PC-9 (cell line): ENCODE measurements around the gene STAC. TPM values are rescaled to one million over a fixed set of nuclear protein-coding genes. Genes with fewer than 3 reads are reported as not detected.

ENCODE experiments used
- BruUV-seq: library from RNA; stranded (reverse); fragments of 400-500 nt; replicated peaks from 2 replicates; lab custom pipeline; 2021; lab: Mats Ljungman, UMichigan
- CTCF ChIA-PET: fragments of 300-600 bp; sonication (Branson Sonifier 250); formaldehyde crosslinking; loops from one replicate; lab custom pipeline; 2022; ENCODE audit warnings: antibody characterized with exemption; lab: Charles Lee
- POLR2A ChIA-PET: fragments of 300-600 bp; sonication (Branson Sonifier 250); formaldehyde crosslinking; loops from one replicate; lab custom pipeline; 2022; ENCODE audit warnings: antibody characterized with exemption; ENCODE audit not compliant: unreplicated experiment; lab: Charles Lee
- DNase-seq, 2 experiments: peaks; one replicate each; pipeline versions ENCODE4 v3.0.0 to v3.0.0-alpha.2; 2015 to 2022; ENCODE audit warnings: mixed read lengths in 1 of 2
- H2AFZ ChIP-seq: fragments of 200-600 bp; sonication (generic); 2 replicates; pipeline ENCODE4 v1.8.1; 2017; ENCODE audit warnings: antibody characterized with exemption
- H3F3A ChIP-seq: fragments of 200-600 bp; sonication (generic); 2 replicates; pipeline ENCODE4 v1.8.1; 2017; ENCODE audit warnings: antibody characterized with exemption, mild to moderate bottlenecking, low read depth; ENCODE audit not compliant: insufficient read depth
- H3K27ac ChIP-seq: fragments of 200-600 bp; sonication (generic); 2 replicates; pipeline ENCODE4 v1.6.1; 2016; ENCODE audit warnings: mixed run types
- H3K27me3 ChIP-seq: fragments of 200-600 bp; sonication (generic); 2 replicates; pipeline ENCODE4 v1.6.1; 2016; ENCODE audit warnings: low read depth, mixed run types; ENCODE audit not compliant: insufficient read depth
- H3K36me3 ChIP-seq: fragments of 200-600 bp; sonication (generic); 2 replicates; pipeline ENCODE4 v1.6.1; 2016; ENCODE audit warnings: low read depth, mixed run types
- H3K4me1 ChIP-seq: fragments of 200-600 bp; sonication (generic); replicated peaks from 2 replicates; pipeline ENCODE4 v1.6.1; 2016; ENCODE audit warnings: mixed run types; ENCODE audit not compliant: insufficient read depth
- H3K4me2 ChIP-seq: fragments of 200-600 bp; sonication (generic); 2 replicates; pipeline ENCODE4 v1.6.1; 2017; ENCODE audit warnings: mixed run types
- H3K4me3 ChIP-seq: fragments of 200-600 bp; sonication (generic); 2 replicates; pipeline ENCODE4 v1.6.1; 2016; ENCODE audit warnings: mixed run types
- H3K79me2 ChIP-seq: fragments of 200-600 bp; sonication (generic); 2 replicates; pipeline ENCODE4 v1.6.1; 2017; ENCODE audit warnings: low read depth, mixed run types
- H3K9me2 ChIP-seq: fragments of 200-600 bp; sonication (generic); 2 replicates; pipeline ENCODE4 v1.8.1; 2017; ENCODE audit warnings: mild to moderate bottlenecking; ENCODE audit not compliant: insufficient read depth
- H3K9me3 ChIP-seq: fragments of 200-600 bp; sonication (generic); 2 replicates; pipeline ENCODE4 v1.8.1; 2016; ENCODE audit warnings: low read depth; ENCODE audit not compliant: insufficient read depth
- H4K20me1 ChIP-seq: fragments of 200-600 bp; sonication (generic); 2 replicates; pipeline ENCODE4 v1.8.1; 2017; ENCODE audit not compliant: insufficient read depth
- CTCF ChIP-seq: fragments of 200-600 bp; sonication (generic); conservative IDR thresholded peaks from 2 replicates; pipeline ENCODE4 v1.6.1; 2017; ENCODE audit warnings: mixed run types, antibody characterized with exemption, mild to moderate bottlenecking, moderate library complexity
- EZH2 ChIP-seq: fragments of 200-600 bp; sonication (generic); IDR thresholded peaks from 2 replicates; pipeline ENCODE4 v1.8.0; 2017; ENCODE audit warnings: antibody characterized with exemption, low read depth
- intact Hi-C: fragments of 100-400 bp; cut with micrococcal nuclease; formaldehyde crosslinking; loops from one replicate; pipeline ENCODE4 v1.10.0; 2022; ENCODE audit not compliant: unreplicated experiment
- total RNA-seq: library from RNA; stranded (reverse); gene quantifications from 2 replicates; pipeline ENCODE4 v1.2.3, GENCODE V29; 2021

Gene STAC
- total RNA-seq, 1 experiment from 2014 or later, result 17.6 TPM

- Histone ChIP-seq H3K9me3 (no peaks in the 10 kb centered on the region), H2AFZ (no peak overlapping the region), H3K4me2 (peak overlapping the region; percentile 43), H3K4me3 (no peak overlapping the region), H3F3A (peaks cover 11% of the 10 kb centered on the region), H4K20me1 (no peaks in the 10 kb centered on the region), H3K9me2 (no peaks in the 10 kb centered on the region), H3K4me1 (peaks cover 16% of the 10 kb centered on the region), H3K79me2 (no peaks in the 10 kb centered on the region), H3K27ac (peak overlapping the region; percentile 87), H3K27me3 (no peaks in the 10 kb centered on the region), H3K36me3 (no peaks in the 10 kb centered on the region)
- intact Hi-C loops, result loop anchor here (1.0 to 10.0 kb wide), 2 partner anchors 152 to 160 kb away; no protein-coding TSS in a partner anchor
- POLR2A ChIA-PET, result no interaction called here
- TF ChIP-seq CTCF (no peak), EZH2 (no peak)
- no TSS peak for BruUV-seq
- CTCF ChIA-PET, result no interaction called here
- DNase-seq, result peak; percentile 34 to 81
Observed at GRCh38 chr3:36525115-36525801, 145.0 kb downstream of the STAC start.

GRCh38 chr3:36538136-36538749, 157.9 kb downstream of the STAC start:
- Histone ChIP-seq H3F3A (no peaks in the 10 kb centered on the region), H2AFZ (no peak overlapping the region), H3K9me2 (no peaks in the 10 kb centered on the region), H3K9me3 (no peaks in the 10 kb centered on the region), H3K4me2 (no peak overlapping the region), H3K4me1 (no peaks in the 10 kb centered on the region), H3K4me3 (no peak overlapping the region), H3K36me3 (no peaks in the 10 kb centered on the region), H3K79me2 (no peaks in the 10 kb centered on the region), H3K27me3 (no peaks in the 10 kb centered on the region), H4K20me1 (no peaks in the 10 kb centered on the region), H3K27ac (no peak overlapping the region)
- ChIA-PET POLR2A (no interaction called here), CTCF (no interaction called here)
- intact Hi-C loops, result loop anchor here (5.0 kb wide), 1 partner anchor 156 kb away; the partner anchor contains the start of gene STAC
- no TSS peak for BruUV-seq
- no peak for TF ChIP-seq EZH2
- no peak for TF ChIP-seq CTCF
- no peak for DNase-seq

- no TSS peak for BruUV-seq
- Histone ChIP-seq H3K79me2 (no peaks in the 10 kb centered on the region), H3K36me3 (no peaks in the 10 kb centered on the region), H2AFZ (no peak overlapping the region), H4K20me1 (no peaks in the 10 kb centered on the region), H3F3A (no peaks in the 10 kb centered on the region), H3K27ac (no peak overlapping the region), H3K4me2 (no peak overlapping the region), H3K4me3 (no peak overlapping the region), H3K9me3 (no peaks in the 10 kb centered on the region), H3K4me1 (no peaks in the 10 kb centered on the region), H3K9me2 (no peaks in the 10 kb centered on the region), H3K27me3 (no peaks in the 10 kb centered on the region)
- intact Hi-C loops, result loop anchor here (1.0 to 5.0 kb wide), 3 partner anchors 166 to 575 kb away; no protein-coding TSS in a partner anchor
- DNase-seq, result peak in 1 of 2 experiments; percentile 20
- TF ChIP-seq CTCF, result peak; percentile 86
- TF ChIP-seq EZH2, result no peak
- ChIA-PET CTCF (interaction anchor here (0.7 to 1.0 kb wide), 2 partner anchors 160 to 330 kb away, joined by 3 to 4 read pairs; no protein-coding TSS in a partner anchor), POLR2A (interaction anchor here (0.9 kb wide), 1 partner anchor 17 kb away, joined by 5 read pairs; no protein-coding TSS in a partner anchor)
Observed at GRCh38 chr3:36540888-36541518, 160.7 kb downstream of the STAC start.
